ENCODE measurements around the gene WDR33. TPM values are rescaled to one million over a fixed set of nuclear protein-coding genes. Genes with fewer than 3 reads are reported as not detected.
"Not testable (repeated sequence)": the region's sequence is repeated elsewhere in the genome, so short reads cannot be mapped to it uniquely, and the experiment has no call there.

Gene WDR33
- total RNA-seq, 1 experiment from 2014 or later = 87.1 TPM

DNA sequence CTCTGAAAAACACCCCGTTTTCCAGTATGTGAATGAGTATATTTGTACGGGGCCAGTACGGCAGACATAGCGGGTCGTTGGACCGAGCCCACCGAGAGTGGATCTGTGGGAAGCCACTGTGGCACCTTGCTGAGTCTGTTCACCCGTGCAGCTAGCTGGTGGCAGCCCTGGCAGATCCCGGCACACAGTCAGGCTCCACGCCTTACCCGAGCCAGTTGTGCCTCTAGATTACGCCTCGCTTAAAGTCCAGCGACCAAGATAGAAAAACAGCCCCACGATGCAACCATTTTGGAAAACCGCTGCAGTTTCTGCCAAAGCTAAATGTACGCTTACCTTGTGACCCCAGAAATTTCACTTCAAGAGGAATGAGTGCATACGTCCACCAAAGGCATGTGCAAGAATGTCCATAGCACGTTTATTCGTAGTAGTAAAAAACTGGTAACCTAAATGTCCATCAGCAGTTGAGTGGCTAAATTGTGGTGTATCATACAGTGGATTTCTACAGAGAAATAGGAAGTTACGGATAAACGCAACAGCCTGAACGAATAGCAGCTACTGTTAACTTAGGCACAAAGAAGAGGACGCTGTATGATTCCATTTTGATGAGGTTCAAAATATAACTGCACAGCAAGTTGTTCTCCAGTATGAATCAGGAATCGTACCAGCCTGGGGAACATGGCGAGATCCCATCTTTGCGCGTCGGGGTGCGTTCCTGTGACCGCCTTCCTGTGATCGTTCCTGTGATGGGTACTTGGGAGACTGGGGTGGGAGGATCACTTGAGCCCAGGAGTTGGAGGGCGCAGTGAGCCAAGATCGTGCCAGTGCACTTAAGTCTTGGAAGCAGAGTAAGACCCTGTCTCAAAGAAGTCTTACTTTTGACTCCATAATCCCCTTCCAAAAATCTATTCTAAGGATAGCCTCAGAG lies 688 bp upstream of the WDR33 start:
- Histone ChIP-seq H3K27ac (ENCODE audit: low read depth, low read length, poor library complexity, severe bottlenecking) (peak overlapping the region; percentile 95), H3K27me3 (replicated peaks; ENCODE audit: insufficient read depth, low read depth, low read length, poor library complexity) (no peaks in the 10 kb centered on the region), H3K36me3 (ENCODE audit: insufficient read depth, low read length, poor library complexity, severe bottlenecking) (no peaks in the 10 kb centered on the region), H3K4me1 (ENCODE audit: insufficient read depth, low read length, poor library complexity, severe bottlenecking) (peaks cover 17% of the 10 kb centered on the region), H3K9me3 (ENCODE audit: low read depth, low read length, poor library complexity, severe bottlenecking) (no peaks in the 10 kb centered on the region), H3K4me3 (ENCODE audit: low read depth, low read length, poor library complexity, severe bottlenecking) (peak overlapping the region; percentile 81)
- DNase-seq (ENCODE audit: low spot score) = no peak
- ChIA-PET CTCF (no interaction called here), POLR2A (ENCODE audit: low non-redundant PET) (interaction anchor here (0.7 kb wide), 1 partner anchor 53 kb away, joined by 5 read pairs; no protein-coding TSS in a partner anchor)
- TSS peak; percentile 95 for BruUV-seq (replicated peaks)
- no peak for TF ChIP-seq EZH2 (IDR thresholded peaks at IDR 0.05; ENCODE audit: borderline replicate concordance, low read depth, low read length, poor library complexity, severe bottlenecking)
- TF ChIP-seq, protein P1, sequence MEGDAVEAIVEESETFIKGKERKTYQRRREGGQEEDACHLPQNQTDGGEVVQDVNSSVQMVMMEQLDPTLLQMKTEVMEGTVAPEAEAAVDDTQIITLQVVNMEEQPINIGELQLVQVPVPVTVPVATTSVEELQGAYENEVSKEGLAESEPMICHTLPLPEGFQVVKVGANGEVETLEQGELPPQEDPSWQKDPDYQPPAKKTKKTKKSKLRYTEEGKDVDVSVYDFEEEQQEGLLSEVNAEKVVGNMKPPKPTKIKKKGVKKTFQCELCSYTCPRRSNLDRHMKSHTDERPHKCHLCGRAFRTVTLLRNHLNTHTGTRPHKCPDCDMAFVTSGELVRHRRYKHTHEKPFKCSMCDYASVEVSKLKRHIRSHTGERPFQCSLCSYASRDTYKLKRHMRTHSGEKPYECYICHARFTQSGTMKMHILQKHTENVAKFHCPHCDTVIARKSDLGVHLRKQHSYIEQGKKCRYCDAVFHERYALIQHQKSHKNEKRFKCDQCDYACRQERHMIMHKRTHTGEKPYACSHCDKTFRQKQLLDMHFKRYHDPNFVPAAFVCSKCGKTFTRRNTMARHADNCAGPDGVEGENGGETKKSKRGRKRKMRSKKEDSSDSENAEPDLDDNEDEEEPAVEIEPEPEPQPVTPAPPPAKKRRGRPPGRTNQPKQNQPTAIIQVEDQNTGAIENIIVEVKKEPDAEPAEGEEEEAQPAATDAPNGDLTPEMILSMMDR (conservative IDR thresholded peaks at IDR 0.05; ENCODE audit: low read depth, low read length) = no peak
- intact Hi-C loops (cut with micrococcal nuclease; ENCODE audit: unreplicated experiment) = loop anchor here (5.0 kb wide), 1 partner anchor 109 kb away; the partner anchor contains the start of gene SFT2D3

DNA sequence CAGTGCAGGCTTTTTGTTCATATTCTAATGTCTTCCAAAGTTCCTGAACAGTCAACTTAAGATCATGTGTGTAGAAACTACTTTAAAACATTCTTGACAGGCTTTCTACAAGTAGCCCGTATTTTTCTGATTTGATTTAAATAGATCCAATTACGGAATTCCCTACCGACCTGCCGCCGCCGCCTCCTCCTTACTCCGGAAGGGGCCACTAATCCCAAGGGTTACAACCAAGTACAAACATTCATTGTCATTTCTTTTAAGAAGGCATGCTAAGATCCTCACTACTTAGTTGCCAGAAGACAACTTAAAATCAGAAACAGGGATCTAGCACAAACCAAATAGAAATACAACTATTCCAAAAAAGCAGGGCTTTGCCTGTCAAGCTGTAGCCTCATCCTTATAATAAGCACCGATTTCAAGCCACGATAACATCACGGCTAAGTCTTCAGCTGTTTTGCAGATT lies 784 bp downstream of the WDR33 start:
- no peak for TF ChIP-seq EZH2 (IDR thresholded peaks at IDR 0.05; ENCODE audit: borderline replicate concordance, low read depth, low read length, poor library complexity, severe bottlenecking)
- Histone ChIP-seq H3K4me3 (ENCODE audit: low read depth, low read length, poor library complexity, severe bottlenecking) (peak overlapping the region; percentile 81), H3K4me1 (ENCODE audit: insufficient read depth, low read length, poor library complexity, severe bottlenecking) (peaks cover 17% of the 10 kb centered on the region), H3K36me3 (ENCODE audit: insufficient read depth, low read length, poor library complexity, severe bottlenecking) (no peaks in the 10 kb centered on the region), H3K9me3 (ENCODE audit: low read depth, low read length, poor library complexity, severe bottlenecking) (no peaks in the 10 kb centered on the region), H3K27ac (ENCODE audit: low read depth, low read length, poor library complexity, severe bottlenecking) (peak overlapping the region; percentile 95), H3K27me3 (replicated peaks; ENCODE audit: insufficient read depth, low read depth, low read length, poor library complexity) (no peaks in the 10 kb centered on the region)
- BruUV-seq (replicated peaks) = TSS peak; percentile 60
- DNase-seq (ENCODE audit: low spot score) = peak; percentile 61
- intact Hi-C loops (cut with micrococcal nuclease; ENCODE audit: unreplicated experiment) = loop anchor here (5.0 kb wide), 1 partner anchor 108 kb away; the partner anchor contains the start of gene SFT2D3
- ChIA-PET CTCF (no interaction called here), POLR2A (ENCODE audit: low non-redundant PET) (no interaction called here)

DNA sequence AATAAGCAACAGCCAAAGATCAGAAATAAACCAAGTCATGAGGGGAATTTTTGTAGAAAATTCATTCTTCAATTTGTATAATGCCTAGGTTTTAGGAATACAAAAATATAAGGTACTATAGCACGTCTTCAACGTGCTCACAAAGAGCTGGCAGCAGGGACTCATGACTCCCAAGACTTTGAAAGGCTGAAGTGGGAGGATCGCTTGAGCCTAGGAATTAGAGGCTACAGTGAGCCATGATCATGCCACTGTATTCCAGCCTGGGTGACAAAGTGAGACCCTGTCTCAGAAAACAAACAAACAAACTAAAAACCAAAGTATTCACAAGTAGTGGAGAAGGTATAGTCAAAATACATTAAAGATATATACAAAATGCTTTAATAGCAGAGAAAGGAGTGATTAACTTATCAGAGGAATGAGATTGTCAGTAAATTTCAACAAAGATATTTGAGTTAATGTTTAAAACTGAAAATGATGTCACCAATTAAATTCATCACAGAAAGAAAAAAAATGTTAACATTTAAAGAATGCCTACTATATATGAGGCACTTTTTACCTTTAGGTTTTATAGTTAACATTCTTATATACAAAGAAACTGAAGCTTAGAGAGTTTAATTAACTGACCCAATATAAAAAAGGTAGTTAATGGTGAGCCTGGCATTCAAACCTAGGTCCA lies 3.2 kb downstream of the WDR33 start:
- POLR2A ChIA-PET (ENCODE audit: low non-redundant PET) = interaction anchor here (0.6 kb wide), 1 partner anchor 203 kb away, joined by 3 read pairs; no protein-coding TSS in a partner anchor

DNA sequence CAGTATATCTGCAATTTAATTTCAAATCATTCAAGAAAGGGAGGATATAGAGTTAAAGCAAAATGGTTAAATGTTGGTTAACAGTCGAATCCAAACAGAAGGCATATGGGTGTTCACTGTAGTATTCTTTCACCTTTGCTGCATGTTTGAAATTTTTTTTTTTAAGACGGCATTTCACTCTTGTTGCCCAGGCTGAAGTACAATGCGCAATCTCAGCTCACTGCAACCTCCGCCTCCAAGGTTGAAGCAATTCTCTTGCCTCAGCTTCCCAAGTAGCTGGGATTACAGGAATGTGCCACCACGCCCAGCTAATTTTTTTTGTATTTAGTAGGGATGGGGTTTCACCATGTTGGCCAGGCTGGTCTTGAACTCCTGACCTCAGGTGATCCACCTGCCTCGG lies 4.1 kb downstream of the WDR33 start:
- H3K27ac ChIP-seq (ENCODE audit: low read depth, low read length, poor library complexity, severe bottlenecking); H3K9me3 ChIP-seq (ENCODE audit: low read depth, low read length, poor library complexity, severe bottlenecking); POLR2A ChIA-PET (ENCODE audit: low non-redundant PET); BruUV-seq (replicated peaks); H3K27me3 ChIP-seq (replicated peaks; ENCODE audit: insufficient read depth, low read depth, low read length, poor library complexity); H3K4me3 ChIP-seq (ENCODE audit: low read depth, low read length, poor library complexity, severe bottlenecking); DNase-seq (ENCODE audit: low spot score); CTCF ChIA-PET; intact Hi-C loops (cut with micrococcal nuclease; ENCODE audit: unreplicated experiment); H3K36me3 ChIP-seq (ENCODE audit: insufficient read depth, low read length, poor library complexity, severe bottlenecking): not testable (repeated sequence)
- H3K4me1 ChIP-seq (ENCODE audit: insufficient read depth, low read length, poor library complexity, severe bottlenecking) = peaks cover 17% of the 10 kb centered on the region

More for the DNA sequence above, 3.2 kb downstream of the WDR33 start:
- H3K27me3 ChIP-seq (replicated peaks; ENCODE audit: insufficient read depth, low read depth, low read length, poor library complexity) = no peaks in the 10 kb centered on the region
- H3K9me3 ChIP-seq (ENCODE audit: low read depth, low read length, poor library complexity, severe bottlenecking) = no peaks in the 10 kb centered on the region
- CTCF ChIA-PET = no interaction called here
- no peak overlapping the region for H3K27ac ChIP-seq (ENCODE audit: low read depth, low read length, poor library complexity, severe bottlenecking)
- no peaks in the 10 kb centered on the region for H3K36me3 ChIP-seq (ENCODE audit: insufficient read depth, low read length, poor library complexity, severe bottlenecking)
- BruUV-seq (replicated peaks) = TSS peak; percentile 1
- H3K4me3 ChIP-seq (ENCODE audit: low read depth, low read length, poor library complexity, severe bottlenecking) = no peak overlapping the region
- DNase-seq (ENCODE audit: low spot score) = no peak
- TF ChIP-seq EZH2 (IDR thresholded peaks at IDR 0.05; ENCODE audit: borderline replicate concordance, low read depth, low read length, poor library complexity, severe bottlenecking) = no peak
- TF ChIP-seq, protein P1 (conservative IDR thresholded peaks at IDR 0.05; ENCODE audit: low read depth, low read length) = no peak
- H3K4me1 ChIP-seq (ENCODE audit: insufficient read depth, low read length, poor library complexity, severe bottlenecking) = peaks cover 17% of the 10 kb centered on the region
- intact Hi-C loops (cut with micrococcal nuclease; ENCODE audit: unreplicated experiment) = no loop called here
